GM12874 (cell line): ENCODE results near the gene PRKCG.

Experiments used
- TF ChIP-seq, protein P1 (sequence below): IDR thresholded peaks from 2 replicates; pipeline ENCODE4 v1.5.1; 2011; ENCODE audit warnings: low read depth, mild to moderate bottlenecking, control low read depth, low read length, moderate library complexity; ENCODE audit not compliant: insufficient read depth

The PRKCG gene

DNA sequence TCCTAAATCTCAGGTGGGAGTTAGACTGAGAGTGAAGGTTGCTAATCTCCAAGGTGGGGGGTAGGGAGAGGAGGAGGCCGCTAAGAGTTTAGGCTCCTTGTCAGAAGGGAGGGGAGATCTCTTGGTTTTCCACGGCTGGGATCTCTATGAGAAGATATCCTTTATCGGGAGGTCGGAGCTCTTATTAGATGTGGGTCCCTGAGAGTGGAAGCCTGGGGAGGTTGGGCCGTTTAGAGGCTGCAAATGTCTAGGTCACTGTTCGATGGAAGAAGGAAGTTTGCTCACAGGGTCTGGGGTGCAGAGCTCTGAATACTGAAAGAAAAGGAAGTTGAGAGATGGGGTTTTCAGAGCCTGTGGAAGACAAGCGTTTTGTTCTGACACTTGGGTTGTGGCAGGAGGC is 10.5 kb upstream of the PRKCG start:
- TF ChIP-seq, protein P1, sequence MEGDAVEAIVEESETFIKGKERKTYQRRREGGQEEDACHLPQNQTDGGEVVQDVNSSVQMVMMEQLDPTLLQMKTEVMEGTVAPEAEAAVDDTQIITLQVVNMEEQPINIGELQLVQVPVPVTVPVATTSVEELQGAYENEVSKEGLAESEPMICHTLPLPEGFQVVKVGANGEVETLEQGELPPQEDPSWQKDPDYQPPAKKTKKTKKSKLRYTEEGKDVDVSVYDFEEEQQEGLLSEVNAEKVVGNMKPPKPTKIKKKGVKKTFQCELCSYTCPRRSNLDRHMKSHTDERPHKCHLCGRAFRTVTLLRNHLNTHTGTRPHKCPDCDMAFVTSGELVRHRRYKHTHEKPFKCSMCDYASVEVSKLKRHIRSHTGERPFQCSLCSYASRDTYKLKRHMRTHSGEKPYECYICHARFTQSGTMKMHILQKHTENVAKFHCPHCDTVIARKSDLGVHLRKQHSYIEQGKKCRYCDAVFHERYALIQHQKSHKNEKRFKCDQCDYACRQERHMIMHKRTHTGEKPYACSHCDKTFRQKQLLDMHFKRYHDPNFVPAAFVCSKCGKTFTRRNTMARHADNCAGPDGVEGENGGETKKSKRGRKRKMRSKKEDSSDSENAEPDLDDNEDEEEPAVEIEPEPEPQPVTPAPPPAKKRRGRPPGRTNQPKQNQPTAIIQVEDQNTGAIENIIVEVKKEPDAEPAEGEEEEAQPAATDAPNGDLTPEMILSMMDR = no peak

DNA sequence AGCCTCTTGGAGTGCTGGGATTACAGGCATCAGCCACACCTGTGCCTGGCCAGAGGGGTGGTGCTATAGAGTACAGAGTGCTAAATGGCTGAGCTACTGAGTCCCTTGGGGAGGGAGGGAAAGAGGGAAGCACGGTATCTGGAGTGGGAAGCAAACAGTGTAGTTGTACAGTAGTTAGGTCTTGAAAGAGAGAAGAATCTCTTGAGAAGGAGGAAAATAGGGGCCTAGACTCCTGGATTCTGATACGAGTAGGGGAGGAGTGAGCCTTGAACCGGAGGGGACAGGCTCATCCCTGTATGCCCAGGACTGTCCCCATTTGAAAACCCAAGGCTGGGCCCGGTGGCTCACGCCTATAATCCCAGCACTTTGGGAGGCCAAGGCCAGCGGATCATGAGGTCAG is 9.2 kb upstream of the PRKCG start:
- TF ChIP-seq, protein P1 = no peak

DNA sequence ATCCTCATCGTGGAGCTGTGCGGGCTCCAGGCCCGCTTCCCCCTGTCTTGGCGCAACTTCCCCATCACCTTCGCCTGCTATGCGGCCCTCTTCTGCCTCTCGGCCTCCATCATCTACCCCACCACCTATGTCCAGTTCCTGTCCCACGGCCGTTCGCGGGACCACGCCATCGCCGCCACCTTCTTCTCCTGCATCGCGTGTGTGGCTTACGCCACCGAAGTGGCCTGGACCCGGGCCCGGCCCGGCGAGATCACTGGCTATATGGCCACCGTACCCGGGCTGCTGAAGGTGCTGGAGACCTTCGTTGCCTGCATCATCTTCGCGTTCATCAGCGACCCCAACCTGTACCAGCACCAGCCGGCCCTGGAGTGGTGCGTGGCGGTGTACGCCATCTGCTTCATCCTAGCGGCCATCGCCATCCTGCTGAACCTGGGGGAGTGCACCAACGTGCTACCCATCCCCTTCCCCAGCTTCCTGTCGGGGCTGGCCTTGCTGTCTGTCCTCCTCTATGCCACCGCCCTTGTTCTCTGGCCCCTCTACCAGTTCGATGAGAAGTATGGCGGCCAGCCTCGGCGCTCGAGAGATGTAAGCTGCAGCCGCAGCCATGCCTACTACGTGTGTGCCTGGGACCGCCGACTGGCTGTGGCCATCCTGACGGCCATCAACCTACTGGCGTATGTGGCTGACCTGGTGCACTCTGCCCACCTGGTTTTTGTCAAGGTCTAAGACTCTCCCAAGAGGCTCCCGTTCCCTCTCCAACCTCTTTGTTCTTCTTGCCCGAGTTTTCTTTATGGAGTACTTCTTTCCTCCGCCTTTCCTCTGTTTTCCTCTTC is 8.0 kb upstream of the PRKCG start:
- TF ChIP-seq, protein P1 = no peak

DNA sequence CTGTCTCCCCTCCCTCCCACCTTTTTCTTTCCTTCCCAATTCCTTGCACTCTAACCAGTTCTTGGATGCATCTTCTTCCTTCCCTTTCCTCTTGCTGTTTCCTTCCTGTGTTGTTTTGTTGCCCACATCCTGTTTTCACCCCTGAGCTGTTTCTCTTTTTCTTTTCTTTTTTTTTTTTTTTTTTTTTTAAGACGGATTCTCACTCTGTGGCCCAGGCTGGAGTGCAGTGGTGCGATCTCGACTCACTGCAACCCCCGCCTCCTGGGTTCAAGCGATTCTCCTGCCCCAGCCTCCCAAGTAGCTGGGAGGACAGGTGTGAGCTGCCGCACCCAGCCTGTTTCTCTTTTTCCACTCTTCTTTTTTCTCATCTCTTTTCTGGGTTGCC is 7.4 kb upstream of the PRKCG start:
- TF ChIP-seq, protein P1 = no peak

DNA sequence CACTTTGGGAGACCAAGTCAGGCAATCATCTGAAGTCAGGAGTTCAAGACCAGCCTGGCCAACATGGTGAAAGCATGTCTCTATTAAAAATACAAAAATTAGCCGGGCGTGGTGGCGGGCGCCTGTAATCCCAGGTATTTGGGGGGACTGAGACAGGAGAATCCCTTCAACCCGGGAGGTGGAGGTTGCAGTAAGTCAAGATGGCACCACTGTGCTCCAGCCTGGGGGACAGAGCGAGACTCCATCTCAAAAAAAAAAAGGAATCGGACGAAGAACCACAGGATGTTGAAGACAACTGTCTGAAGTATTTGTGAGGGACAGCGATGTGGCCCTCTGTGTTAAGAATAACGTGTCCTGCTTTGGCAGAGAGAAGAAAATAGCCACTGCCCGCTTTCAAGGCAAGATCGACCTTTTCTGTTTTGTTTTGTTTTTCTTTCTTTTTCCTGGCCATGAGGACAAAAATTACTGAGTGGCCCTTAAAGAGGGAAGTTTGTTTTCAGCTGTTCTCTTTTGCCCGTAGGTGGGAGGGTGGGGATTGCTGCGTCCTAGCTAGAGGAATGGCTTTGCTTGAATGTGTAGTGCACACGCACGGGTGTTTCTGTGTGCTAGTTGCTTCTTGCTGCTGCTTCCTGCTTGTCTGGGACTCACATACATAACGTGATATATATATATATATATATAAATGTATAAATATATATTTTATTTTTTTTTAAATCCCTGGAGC is 6.2 kb upstream of the PRKCG start:
- TF ChIP-seq, protein P1 = no peak

DNA sequence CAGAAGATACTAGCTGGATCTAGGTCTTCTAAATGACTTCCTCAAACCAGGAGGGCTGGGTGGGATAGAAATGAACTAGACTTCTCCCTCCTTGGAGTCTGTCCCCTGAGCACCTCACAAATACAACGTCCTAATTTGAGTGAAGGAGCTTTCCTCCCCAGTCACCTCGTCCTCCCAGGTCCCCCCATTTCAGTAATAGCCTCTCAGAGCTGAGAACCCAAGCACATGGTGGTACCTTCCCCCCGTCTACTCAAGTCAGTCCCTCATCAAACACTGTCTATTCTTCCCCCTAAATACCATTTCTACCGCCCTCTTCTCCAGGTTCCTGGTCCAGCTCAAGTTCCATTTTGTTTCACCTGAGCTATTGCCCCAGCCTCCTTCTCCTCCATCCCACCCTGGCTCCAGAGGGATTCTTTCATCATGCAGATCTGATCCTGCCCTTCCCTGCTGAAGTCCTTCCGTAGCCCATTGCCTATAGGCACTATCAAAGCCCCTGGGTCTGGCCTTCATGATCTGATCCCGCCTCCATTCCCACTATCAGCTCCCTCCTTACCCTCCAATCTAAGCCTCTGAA is 5.3 kb upstream of the PRKCG start:
- TF ChIP-seq, protein P1 = no peak

DNA sequence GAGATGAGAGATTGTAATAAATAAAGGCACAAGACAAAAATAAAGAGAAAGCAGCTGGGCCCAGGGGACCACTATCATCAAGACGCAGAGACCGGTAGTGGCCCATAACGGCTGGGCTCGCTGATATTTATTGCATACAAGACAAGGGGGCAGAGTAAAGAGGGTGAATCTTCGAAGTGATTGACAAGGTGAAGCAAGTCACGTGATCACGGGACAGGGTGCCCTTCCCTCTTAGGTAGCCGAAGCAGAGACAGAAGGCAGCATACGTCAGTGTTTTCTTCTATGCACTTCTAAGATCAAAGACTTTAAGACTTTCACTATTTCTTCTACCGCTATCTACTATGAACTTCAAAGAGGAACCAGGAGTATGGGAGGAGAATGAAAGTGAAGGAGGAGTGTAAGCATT is 4.6 kb upstream of the PRKCG start:
- TF ChIP-seq, protein P1 = no peak
